ENCODE data around the gene AAK1.

AAK1 gene

DNA sequence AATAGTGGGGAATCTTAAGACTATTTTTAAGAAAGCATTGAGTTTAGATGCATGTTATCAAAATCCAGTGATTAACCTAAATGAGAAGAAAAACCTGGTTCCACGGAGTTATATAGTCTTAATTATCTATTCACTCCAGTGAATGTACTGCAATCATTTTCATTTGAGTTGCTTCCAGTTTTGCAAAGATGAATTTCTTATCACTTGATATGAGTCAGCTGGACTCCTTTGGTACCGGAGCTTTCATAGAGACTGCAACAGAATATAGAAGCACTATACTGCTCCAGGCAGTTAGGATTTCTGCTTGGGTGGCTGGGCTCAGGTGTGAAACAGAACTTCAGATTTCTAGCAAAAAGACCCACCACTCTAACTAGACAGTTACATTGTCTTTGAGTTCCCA, 114.1 kb downstream of the AAK1 start:
- WGBS, 2 donors (ENCODE audit: extremely low coverage in 2 of 2, insufficient read length in 2 of 2, insufficient replicate concordance in 1 of 2) = no CpG with 5 or more reads among the region's 2 CpGs
- H3K4ac ChIP-seq (ENCODE audit: low read length) = no peak overlapping the region

DNA sequence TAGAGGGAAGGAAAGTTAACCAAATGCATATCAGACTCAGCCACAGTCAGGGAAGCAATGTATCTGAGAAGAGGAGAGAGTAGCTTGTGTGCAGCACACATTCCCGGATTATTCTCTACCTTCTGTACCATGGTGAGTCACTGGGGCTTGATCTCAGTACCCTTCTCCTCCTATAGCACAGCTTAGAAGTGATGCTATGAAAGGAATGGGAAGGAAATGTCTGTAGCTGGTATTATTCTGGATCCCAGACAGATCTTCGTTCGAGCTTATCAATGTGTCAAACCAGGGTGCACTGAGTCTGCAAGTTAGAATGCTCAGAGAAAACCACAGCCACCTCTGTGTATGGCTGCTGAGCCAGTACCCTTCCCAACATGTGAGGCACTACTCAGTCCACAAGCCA, 118.3 kb downstream of the AAK1 start:
- peaks cover 2 to 83% of the 10 kb centered on the region in 2 donors for H3K36me3 ChIP-seq (replicated peaks in 1 of 2; ENCODE audit: control insufficient read depth in 2 of 2, insufficient read depth in 2 of 2, low read length in 2 of 2)
- no peak overlapping the region for H3K23ac ChIP-seq (ENCODE audit: low read depth, low read length, poor library complexity)
- H3K4me3 ChIP-seq (ENCODE audit: low read length in 2 of 2) = no peak overlapping the region
- H3K9me3 ChIP-seq (replicated peaks in 1 of 2; ENCODE audit: control insufficient read depth in 2 of 2, insufficient read depth in 1 of 2, low read depth in 1 of 2, low read length in 2 of 2) = no peaks in the 10 kb centered on the region
- H3K4me1 ChIP-seq (ENCODE audit: control insufficient read depth in 2 of 2, insufficient read depth in 1 of 2, low read depth in 1 of 2, low read length in 2 of 2) = peaks cover 0 to 6% of the 10 kb centered on the region in 2 donors
- no peaks in the 10 kb centered on the region for H3K79me1 ChIP-seq (ENCODE audit: low read depth, low read length)
- no peak overlapping the region for H2AFZ ChIP-seq (ENCODE audit: low read length)
- DNase-seq (ENCODE audit: low spot score) = no peak
- no CpG with 5 or more reads among the region's 3 CpGs for WGBS, 2 donors (ENCODE audit: extremely low coverage in 2 of 2, insufficient read length in 2 of 2, insufficient replicate concordance in 1 of 2)
- H2BK120ac ChIP-seq (ENCODE audit: low read depth, low read length) = no peak overlapping the region
- H4K91ac ChIP-seq (ENCODE audit: low read depth, low read length, poor library complexity) = no peak overlapping the region
- H4K8ac ChIP-seq (ENCODE audit: low read depth, low read length) = no peak overlapping the region
- H3K27ac ChIP-seq (replicated peaks; ENCODE audit: low read length) = no peak overlapping the region
- no peaks in the 10 kb centered on the region for H3K27me3 ChIP-seq (ENCODE audit: control insufficient read depth in 3 of 3, insufficient read depth in 3 of 3, low read depth in 1 of 3, low read length in 3 of 3)
- no peak overlapping the region for H3K9ac ChIP-seq (ENCODE audit: low read depth, low read length, poor library complexity)
- no peak overlapping the region for H3K18ac ChIP-seq (ENCODE audit: low read length)
- H3K4me2 ChIP-seq (ENCODE audit: insufficient read depth, low read length, poor library complexity, severe bottlenecking) = no peak overlapping the region
- H2BK12ac ChIP-seq (ENCODE audit: low read length) = no peak overlapping the region
- no peak overlapping the region for H2AK5ac ChIP-seq (ENCODE audit: low read depth, low read length)
- H3K4ac ChIP-seq (ENCODE audit: low read length) = no peak overlapping the region
- H2BK15ac ChIP-seq (ENCODE audit: low read length) = no peak overlapping the region
- H3K14ac ChIP-seq (ENCODE audit: low read length) = no peak overlapping the region
- no peak overlapping the region for H2BK5ac ChIP-seq (ENCODE audit: low read length)

More for the DNA sequence above, 114.1 kb downstream of the AAK1 start:
- Histone ChIP-seq H2BK15ac (ENCODE audit: low read length) (no peak overlapping the region), H3K9ac (ENCODE audit: low read depth, low read length, poor library complexity) (no peak overlapping the region), H3K79me1 (ENCODE audit: low read depth, low read length) (no peaks in the 10 kb centered on the region), H3K4me2 (ENCODE audit: insufficient read depth, low read length, poor library complexity, severe bottlenecking) (no peak overlapping the region), H2AK5ac (ENCODE audit: low read depth, low read length) (no peak overlapping the region), H2AFZ (ENCODE audit: low read length) (no peak overlapping the region), H3K4me1 (ENCODE audit: control insufficient read depth in 2 of 2, insufficient read depth in 1 of 2, low read depth in 1 of 2, low read length in 2 of 2) (peaks cover 0 to 6% of the 10 kb centered on the region in 2 donors), H3K14ac (ENCODE audit: low read length) (no peak overlapping the region), H3K23ac (ENCODE audit: low read depth, low read length, poor library complexity) (no peak overlapping the region), H3K27me3 (ENCODE audit: control insufficient read depth in 3 of 3, insufficient read depth in 3 of 3, low read depth in 1 of 3, low read length in 3 of 3) (no peaks in the 10 kb centered on the region), H2BK120ac (ENCODE audit: low read depth, low read length) (no peak overlapping the region), H2BK5ac (ENCODE audit: low read length) (no peak overlapping the region), H3K27ac (replicated peaks; ENCODE audit: low read length) (no peak overlapping the region), H3K18ac (ENCODE audit: low read length) (no peak overlapping the region), H4K8ac (ENCODE audit: low read depth, low read length) (no peak overlapping the region), H3K4me3 (ENCODE audit: low read length in 2 of 2) (no peak overlapping the region), H2BK12ac (ENCODE audit: low read length) (no peak overlapping the region), H3K9me3 (replicated peaks in 1 of 2; ENCODE audit: control insufficient read depth in 2 of 2, insufficient read depth in 1 of 2, low read depth in 1 of 2, low read length in 2 of 2) (no peaks in the 10 kb centered on the region), H3K36me3 (replicated peaks in 1 of 2; ENCODE audit: control insufficient read depth in 2 of 2, insufficient read depth in 2 of 2, low read length in 2 of 2) (peaks cover 0 to 70% of the 10 kb centered on the region in 2 donors), H4K91ac (ENCODE audit: low read depth, low read length, poor library complexity) (no peak overlapping the region)
- no peak for DNase-seq (ENCODE audit: low spot score)

DNA sequence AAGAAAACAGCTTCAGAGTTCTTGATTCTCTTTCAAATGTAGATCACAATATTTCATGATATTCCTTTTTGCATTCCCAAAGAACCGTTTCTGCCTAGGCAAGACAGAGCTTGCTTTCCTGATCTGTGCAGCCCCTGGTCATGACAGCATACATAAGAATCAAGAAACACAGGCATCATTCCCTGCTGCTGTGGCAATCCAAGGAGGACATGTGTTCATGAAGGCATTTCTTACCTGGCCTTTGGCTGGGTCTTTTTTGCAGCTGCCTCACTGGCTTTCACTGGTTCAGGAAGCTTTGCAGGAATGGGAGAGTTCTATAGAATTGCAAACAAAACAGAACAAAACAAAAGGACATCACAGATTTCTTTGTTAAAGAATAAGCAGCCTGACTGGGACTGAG, 118.7 kb downstream of the AAK1 start:
- no peak overlapping the region for H3K27ac ChIP-seq (replicated peaks; ENCODE audit: low read length)
- no peak overlapping the region for H3K18ac ChIP-seq (ENCODE audit: low read length)
- no peak overlapping the region for H3K4me3 ChIP-seq (ENCODE audit: low read length in 2 of 2)
- no peaks in the 10 kb centered on the region for H3K9me3 ChIP-seq (replicated peaks in 1 of 2; ENCODE audit: control insufficient read depth in 2 of 2, insufficient read depth in 1 of 2, low read depth in 1 of 2, low read length in 2 of 2)
- H2BK15ac ChIP-seq (ENCODE audit: low read length) = no peak overlapping the region
- no peak overlapping the region for H2BK12ac ChIP-seq (ENCODE audit: low read length)
- peaks cover 2 to 83% of the 10 kb centered on the region in 2 donors for H3K36me3 ChIP-seq (replicated peaks in 1 of 2; ENCODE audit: control insufficient read depth in 2 of 2, insufficient read depth in 2 of 2, low read length in 2 of 2)
- no peak for DNase-seq (ENCODE audit: low spot score)
- no CpG with 5 or more reads among the region's 1 CpG for WGBS, 2 donors (ENCODE audit: extremely low coverage in 2 of 2, insufficient read length in 2 of 2, insufficient replicate concordance in 1 of 2)
- H3K4me1 ChIP-seq (ENCODE audit: control insufficient read depth in 2 of 2, insufficient read depth in 1 of 2, low read depth in 1 of 2, low read length in 2 of 2) = peaks cover 0 to 6% of the 10 kb centered on the region in 2 donors
- H4K91ac ChIP-seq (ENCODE audit: low read depth, low read length, poor library complexity) = no peak overlapping the region
- no peak overlapping the region for H3K4ac ChIP-seq (ENCODE audit: low read length)
- H3K23ac ChIP-seq (ENCODE audit: low read depth, low read length, poor library complexity) = no peak overlapping the region
- no peak overlapping the region for H4K8ac ChIP-seq (ENCODE audit: low read depth, low read length)
- no peak overlapping the region for H3K4me2 ChIP-seq (ENCODE audit: insufficient read depth, low read length, poor library complexity, severe bottlenecking)
- no peak overlapping the region for H2AFZ ChIP-seq (ENCODE audit: low read length)
- H2BK5ac ChIP-seq (ENCODE audit: low read length) = no peak overlapping the region
- no peaks in the 10 kb centered on the region for H3K27me3 ChIP-seq (ENCODE audit: control insufficient read depth in 3 of 3, insufficient read depth in 3 of 3, low read depth in 1 of 3, low read length in 3 of 3)
- no peak overlapping the region for H3K14ac ChIP-seq (ENCODE audit: low read length)
- H3K9ac ChIP-seq (ENCODE audit: low read depth, low read length, poor library complexity) = no peak overlapping the region
- no peaks in the 10 kb centered on the region for H3K79me1 ChIP-seq (ENCODE audit: low read depth, low read length)
- H2BK120ac ChIP-seq (ENCODE audit: low read depth, low read length) = no peak overlapping the region
- no peak overlapping the region for H2AK5ac ChIP-seq (ENCODE audit: low read depth, low read length)

DNA sequence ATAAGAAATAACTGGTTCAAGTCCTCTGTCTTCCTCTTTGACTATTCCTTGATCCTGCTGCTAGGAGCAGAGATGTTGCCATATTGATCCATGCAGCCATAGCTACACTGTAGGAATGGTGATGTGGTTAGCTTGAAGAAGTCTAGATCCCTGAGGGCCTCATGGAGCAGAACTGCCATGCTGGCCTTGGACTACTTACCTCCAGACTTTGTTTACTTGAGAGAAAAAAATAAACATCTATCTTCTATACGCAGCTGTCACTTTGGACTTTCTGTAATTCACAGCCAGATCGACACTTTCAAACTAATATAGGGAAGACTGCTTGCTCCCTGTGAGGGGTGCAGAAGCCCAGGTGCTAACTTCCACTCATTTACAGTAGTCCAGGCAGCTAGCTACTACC, 121.8 kb downstream of the AAK1 start:
- Histone ChIP-seq H3K27ac (replicated peaks; ENCODE audit: low read length) (no peak overlapping the region), H3K36me3 (replicated peaks in 1 of 2; ENCODE audit: control insufficient read depth in 2 of 2, insufficient read depth in 2 of 2, low read length in 2 of 2) (peaks cover 8 to 87% of the 10 kb centered on the region in 2 donors), H3K4me2 (ENCODE audit: insufficient read depth, low read length, poor library complexity, severe bottlenecking) (no peak overlapping the region), H3K4me1 (ENCODE audit: control insufficient read depth in 2 of 2, insufficient read depth in 1 of 2, low read depth in 1 of 2, low read length in 2 of 2) (peaks cover 0 to 9% of the 10 kb centered on the region in 2 donors), H3K23ac (ENCODE audit: low read depth, low read length, poor library complexity) (no peak overlapping the region), H2BK12ac (ENCODE audit: low read length) (no peak overlapping the region), H3K79me1 (ENCODE audit: low read depth, low read length) (no peaks in the 10 kb centered on the region), H4K8ac (ENCODE audit: low read depth, low read length) (no peak overlapping the region), H3K18ac (ENCODE audit: low read length) (no peak overlapping the region), H3K27me3 (ENCODE audit: control insufficient read depth in 3 of 3, insufficient read depth in 3 of 3, low read depth in 1 of 3, low read length in 3 of 3) (no peaks in the 10 kb centered on the region), H3K9me3 (replicated peaks in 1 of 2; ENCODE audit: control insufficient read depth in 2 of 2, insufficient read depth in 1 of 2, low read depth in 1 of 2, low read length in 2 of 2) (no peaks in the 10 kb centered on the region), H2AK5ac (ENCODE audit: low read depth, low read length) (no peak overlapping the region), H3K9ac (ENCODE audit: low read depth, low read length, poor library complexity) (no peak overlapping the region), H3K4ac (ENCODE audit: low read length) (no peak overlapping the region), H2BK15ac (ENCODE audit: low read length) (no peak overlapping the region), H2BK5ac (ENCODE audit: low read length) (no peak overlapping the region), H3K14ac (ENCODE audit: low read length) (no peak overlapping the region), H2AFZ (ENCODE audit: low read length) (no peak overlapping the region), H3K4me3 (ENCODE audit: low read length in 2 of 2) (no peak overlapping the region), H2BK120ac (ENCODE audit: low read depth, low read length) (no peak overlapping the region), H4K91ac (ENCODE audit: low read depth, low read length, poor library complexity) (no peak overlapping the region)
- no peak for DNase-seq (ENCODE audit: low spot score)
- no CpG with 5 or more reads among the region's 2 CpGs for WGBS, 2 donors (ENCODE audit: extremely low coverage in 2 of 2, insufficient read length in 2 of 2, insufficient replicate concordance in 1 of 2)

Measured in neuronal stem cell (in vitro differentiated cells).